ENCODE measurements around the gene RAPGEF1.

GRCh38 chr9:131667576-131667975 lies 72.3 kb downstream of the RAPGEF1 start:
- TF ChIP-seq CTCF (IDR thresholded peaks at IDR 0.05) (no peak), POLR2A (IDR thresholded peaks at IDR 0.05) (no peak), POLR2AphosphoS5 (IDR thresholded peaks at IDR 0.05) (no peak)
